Stomach (tissue), 4 donors: ENCODE results near the gene TAS1R2.

Experiments used
- CTCF ChIP-seq, 7 experiments: fragments of 450-650 bp in 4 of 7; fragments of 200-600 bp in 3 of 7; sonication (generic) in 3 of 7; IDR thresholded peaks; one replicate each; pipeline ENCODE4 v1.5.1; 2016 to 2019; ENCODE audit warnings: antibody characterized with exemption in 7 of 7, control low read depth in 2 of 7, mild to moderate bottlenecking in 1 of 7
- POLR2A ChIP-seq, 4 donors: fragments of 450-650 bp; IDR thresholded peaks; one replicate each; pipeline ENCODE4 v1.6.1; 2016; ENCODE audit warnings: antibody characterized with exemption in 4 of 4, control low read depth in 2 of 4, mild to moderate bottlenecking in 1 of 4, moderate library complexity in 1 of 4

GRCh38 chr1:18866314-18866713 lies 6.9 kb upstream of the TAS1R2 start:
- TF ChIP-seq CTCF (IDR thresholded peaks at IDR 0.05), result no peak
- TF ChIP-seq POLR2A (IDR thresholded peaks at IDR 0.05), result no peak
